HG03469 (cell line): ENCODE results near the gene ARPC2.
"Not testable (repeated sequence)": the region's sequence is repeated elsewhere in the genome, so short reads cannot be mapped to it uniquely, and the experiment has no call there.

Experiments
- ATAC-seq: cut with Tn5 transposase; IDR thresholded peaks from one replicate; pipeline ENCODE4 v1.9.1; 2021; ENCODE audit warnings: mild to moderate bottlenecking, moderate library complexity, moderate number of reproducible peaks; ENCODE audit not compliant: unreplicated experiment

ARPC2 gene

DNA sequence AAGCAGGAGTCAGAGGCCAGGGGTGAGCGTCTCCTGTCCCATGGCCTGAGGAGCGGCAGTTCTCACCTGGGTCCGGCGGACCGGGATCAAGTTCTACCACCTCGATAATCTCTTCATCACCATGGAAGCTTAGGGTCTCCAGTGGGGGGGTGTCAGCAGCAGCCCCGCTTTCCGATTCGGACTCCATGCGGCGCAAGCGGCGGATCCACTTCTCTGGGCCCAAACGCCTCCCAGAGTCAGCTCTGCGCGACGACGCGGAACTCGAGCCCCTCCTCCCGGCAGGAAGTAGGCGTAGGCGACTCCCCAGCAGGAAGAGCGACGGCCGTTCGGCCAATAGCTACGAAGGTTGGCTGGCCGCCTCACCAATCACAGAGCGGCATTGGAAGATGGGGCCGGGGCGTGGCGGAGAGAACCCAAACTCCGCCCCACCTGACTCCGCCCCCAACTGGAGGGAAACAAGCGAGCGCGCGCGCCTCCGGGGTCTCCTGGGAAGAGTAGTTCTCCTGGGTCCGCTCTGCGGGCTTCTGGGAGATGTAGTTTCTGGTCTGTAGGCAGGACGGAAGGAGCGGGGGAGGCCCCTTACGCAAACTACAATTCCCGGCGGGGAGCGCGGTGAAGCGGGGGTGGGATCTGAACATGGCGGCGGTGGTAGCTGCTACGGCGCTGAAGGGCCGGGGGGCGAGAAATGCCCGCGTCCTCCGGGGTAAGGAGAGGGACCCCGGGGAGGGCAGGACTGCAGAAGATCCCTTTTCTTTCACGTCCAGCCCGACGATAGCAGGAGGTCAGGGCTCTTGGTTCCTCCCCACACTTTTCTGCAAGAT lies 53.1 kb downstream of the ARPC2 start, which contains the start of the genes AAMP and PNKD:
Gene AAMP (minus strand): TSS at position 238 of the 821 bp plus-strand sequence. CDS start 51 bp downstream, at position 187.
Gene PNKD (plus strand): TSS at position 620 of the 821 bp plus-strand sequence. CDS start 17 bp downstream, at position 637.
- ATAC-seq: peak; percentile 80

GRCh38 chr2:218270721-218271486 lies 53.9 kb downstream of the ARPC2 start:
- ATAC-seq: no peak

- ATAC-seq: no peak
Measured at GRCh38 chr2:218271487-218271797, 54.5 kb downstream of the ARPC2 start.

- no peak for ATAC-seq
Measured at GRCh38 chr2:218271865-218272530, 55.0 kb downstream of the ARPC2 start.

GRCh38 chr2:218272531-218273212 lies 55.7 kb downstream of the ARPC2 start:
- no peak for ATAC-seq

GRCh38 chr2:218273214-218273907 lies 56.4 kb downstream of the ARPC2 start:
- not testable (repeated sequence) for ATAC-seq

DNA sequence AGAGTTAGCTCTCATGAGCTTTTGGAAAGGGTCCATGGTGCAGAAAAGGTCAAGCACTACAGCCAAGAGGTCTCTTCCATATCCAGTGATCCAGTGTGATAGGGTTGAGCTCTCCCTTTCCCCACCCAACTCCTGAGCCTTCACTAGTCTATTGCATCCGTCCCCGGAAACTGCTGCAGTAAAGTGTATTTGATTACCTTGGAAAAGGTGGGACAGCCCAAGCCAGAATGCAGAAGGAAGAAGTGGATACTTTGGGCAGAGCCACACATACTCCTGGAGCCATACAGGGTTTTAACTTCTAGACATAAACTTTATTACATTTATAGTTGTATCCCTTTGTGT lies 56.9 kb downstream of the ARPC2 start:
- ATAC-seq: no peak

DNA sequence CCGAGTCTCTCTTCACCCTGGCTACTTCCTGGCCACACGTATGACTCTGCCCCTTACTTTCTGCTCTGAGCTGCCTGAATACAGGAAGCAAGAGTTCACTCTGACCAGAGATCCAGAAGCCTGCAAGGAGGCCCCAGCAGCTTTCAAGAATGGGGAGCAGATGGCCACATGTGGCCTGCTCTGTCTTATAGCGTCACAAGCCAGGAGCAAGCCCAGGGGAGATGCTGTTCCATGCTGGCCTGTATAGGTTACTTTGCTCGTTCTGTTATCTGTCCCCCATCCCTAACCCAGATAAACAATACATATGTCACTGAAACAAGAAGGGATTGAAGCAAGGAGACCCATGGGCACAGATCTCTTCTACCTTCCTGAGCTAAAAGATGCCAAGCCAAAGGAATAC lies 57.6 kb downstream of the ARPC2 start:
- ATAC-seq: no peak

GRCh38 chr2:218275371-218276072 lies 58.5 kb downstream of the ARPC2 start:
- ATAC-seq: no peak

DNA sequence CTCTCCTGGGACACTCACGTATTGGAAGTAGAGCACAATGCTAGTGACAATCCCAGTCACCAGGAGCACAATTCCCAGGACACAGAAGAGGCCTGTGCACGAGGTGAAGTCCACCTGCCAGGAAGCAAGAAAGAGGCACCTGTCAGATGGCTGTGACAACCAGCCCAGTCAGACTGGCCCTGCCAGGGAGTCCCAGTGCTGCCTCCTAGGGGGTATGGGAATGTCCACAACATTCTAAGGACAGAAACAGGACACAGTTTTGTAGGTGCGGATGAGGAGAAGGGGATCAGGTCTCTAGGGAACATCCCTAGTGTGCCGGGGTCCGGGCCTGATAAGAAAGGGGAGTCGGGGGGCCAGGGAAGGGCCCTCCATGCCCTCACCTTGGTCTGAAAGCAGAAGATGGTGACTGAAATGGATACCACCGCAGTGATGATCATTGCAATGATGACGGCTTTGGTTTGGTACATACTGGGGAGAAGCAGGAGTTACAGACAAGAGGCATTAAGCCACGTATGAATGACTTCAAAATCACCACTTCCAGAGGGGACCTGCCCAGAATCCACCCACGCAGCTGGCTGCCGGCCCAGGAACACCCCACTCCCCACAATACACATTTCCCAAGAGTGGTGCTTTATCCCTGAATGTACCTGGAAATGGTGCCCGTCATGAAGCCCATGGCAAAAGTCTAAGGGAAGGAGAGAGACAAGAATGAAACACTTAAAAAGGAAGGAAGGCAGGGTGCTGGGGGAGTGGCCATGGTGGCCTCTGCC lies 60.2 kb downstream of the ARPC2 start:
- ATAC-seq: no peak

GRCh38 chr2:218277921-218278320 lies 60.9 kb downstream of the ARPC2 start:
- ATAC-seq: no peak

GRCh38 chr2:218278531-218279360 lies 61.8 kb downstream of the ARPC2 start:
- ATAC-seq: no peak

DNA sequence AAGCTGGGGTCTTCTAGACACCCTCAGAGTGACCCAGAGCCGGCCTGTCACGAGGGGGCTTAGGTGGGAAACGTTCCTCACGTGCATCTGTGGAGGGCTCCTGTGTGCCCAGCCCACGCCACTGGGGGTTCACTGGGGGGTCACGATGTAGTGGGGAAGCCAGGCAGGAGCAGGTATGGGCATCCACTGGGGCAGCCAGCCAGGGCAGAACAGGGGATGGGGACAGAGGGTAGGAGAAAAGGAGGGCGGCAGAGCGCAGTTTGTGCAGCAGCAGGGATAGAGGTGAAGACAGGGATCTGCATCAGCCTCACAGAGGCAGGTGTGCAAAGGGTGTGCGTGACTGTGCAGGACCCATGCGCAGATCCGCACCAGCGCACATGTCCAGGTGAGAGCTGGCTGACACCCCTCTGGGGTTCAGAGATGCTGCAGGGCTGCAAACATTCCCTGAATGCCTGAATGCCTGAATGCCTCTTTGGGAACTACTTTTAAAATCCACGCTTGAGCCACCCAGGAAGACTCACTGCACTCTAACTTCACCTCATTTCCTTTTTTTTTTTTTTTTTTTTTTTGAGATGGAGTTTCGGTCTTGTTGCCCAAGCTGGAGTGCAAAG lies 63.4 kb downstream of the ARPC2 start:
- ATAC-seq: no peak

DNA sequence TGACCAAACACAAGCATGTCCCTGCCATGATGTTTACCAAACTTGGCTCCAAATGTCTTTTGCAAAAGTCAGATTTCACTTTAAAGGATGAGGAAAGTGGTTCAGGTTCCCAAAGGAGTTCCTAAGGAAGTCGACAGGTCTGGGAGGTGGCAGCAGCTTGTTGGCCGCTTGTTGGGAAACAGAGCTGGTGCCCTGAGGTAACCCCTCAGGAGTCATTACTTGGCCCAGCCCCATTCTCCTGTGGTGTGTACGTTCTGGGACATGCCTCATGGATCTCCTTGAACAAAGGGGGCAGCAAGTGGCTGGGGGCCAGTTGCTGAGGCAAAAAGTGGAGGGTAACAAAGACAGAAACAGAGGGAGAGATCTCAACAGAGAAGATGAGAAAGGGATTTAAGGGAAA lies 64.5 kb downstream of the ARPC2 start:
- no peak for ATAC-seq

DNA sequence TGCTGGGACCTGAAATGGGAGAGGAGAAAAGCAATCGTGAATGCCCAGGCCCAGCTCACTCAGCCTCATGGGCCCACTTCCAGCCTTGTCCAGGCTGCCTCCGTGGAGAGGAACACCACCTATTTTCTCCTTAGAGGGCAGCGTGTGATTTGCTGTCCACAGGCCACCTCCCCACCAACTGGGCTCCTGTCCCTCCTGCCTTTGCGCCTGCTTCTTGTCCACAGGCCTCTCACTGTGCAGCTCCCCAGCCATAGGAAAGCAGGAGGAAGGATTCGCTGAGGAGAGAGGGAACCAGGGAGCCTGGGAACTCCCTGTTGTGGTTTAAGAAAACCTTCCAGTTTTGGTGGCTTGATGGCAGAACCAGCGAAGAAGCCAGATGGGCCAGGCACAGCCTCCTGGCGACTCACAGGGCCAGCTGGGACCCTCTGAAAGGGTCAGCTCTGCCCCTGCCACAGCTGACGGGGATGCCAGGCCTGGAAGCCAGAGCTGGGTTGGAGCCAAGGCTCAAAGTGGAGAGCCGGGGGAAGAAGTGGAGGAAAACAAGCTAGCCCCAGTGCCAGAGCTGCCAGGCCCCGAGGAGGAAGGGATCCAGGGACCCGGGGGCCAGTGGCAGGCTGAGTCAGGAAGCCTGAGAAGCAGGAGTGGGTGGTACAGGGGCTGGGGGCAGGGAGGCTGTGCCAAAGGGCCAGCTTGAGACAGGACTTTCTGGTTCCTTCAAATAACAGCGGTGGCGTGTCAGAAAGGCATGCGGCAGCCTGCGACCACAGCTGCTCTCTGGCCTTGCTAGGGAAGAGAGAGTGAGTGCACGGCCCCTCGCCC lies 65.4 kb downstream of the ARPC2 start:
- ATAC-seq: no peak

DNA sequence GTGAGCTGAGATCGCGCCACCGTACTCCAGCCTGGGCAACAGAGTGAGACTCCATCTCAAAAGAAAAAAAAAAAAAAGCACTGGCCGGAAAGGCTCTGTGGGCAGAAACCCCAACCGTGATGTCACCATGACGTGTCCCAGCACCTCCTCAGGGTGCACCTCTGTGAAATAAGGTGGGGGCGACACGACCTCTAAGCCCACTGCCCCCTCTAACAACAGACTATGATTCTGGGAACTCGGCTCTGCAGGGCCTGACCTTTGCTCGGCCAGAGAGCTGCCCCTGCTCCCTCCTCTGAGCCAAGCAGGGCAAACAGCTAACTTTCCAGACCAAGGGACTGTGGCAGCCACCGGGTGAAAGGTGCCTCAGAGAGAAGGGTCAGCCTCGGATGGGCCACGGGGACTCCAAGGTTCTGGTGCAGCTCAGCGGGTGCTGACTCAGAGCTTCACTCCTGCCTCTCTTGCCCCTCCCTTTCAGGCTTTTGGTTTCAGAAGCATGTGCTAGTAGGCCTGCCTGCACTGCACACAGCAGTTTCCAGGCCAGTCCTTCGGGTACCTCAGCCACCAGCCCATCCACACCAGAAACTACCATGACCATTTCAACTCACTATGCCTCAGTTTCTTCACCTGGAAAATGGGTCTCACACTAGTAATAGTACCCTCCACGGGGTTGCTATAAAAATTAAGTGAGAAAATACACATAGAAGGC lies 67.3 kb downstream of the ARPC2 start:
- peak; percentile 42 for ATAC-seq
